GM19463 (cell line): ENCODE data around the gene RNPEPL1.
A peak's percentile ranks its signal among the peaks of the same experiment; 100 is the strongest.

Experiments
- ATAC-seq: cut with Tn5 transposase; IDR thresholded peaks from one replicate; pipeline ENCODE4 v1.9.1; 2021; ENCODE audit warnings: mild to moderate bottlenecking, moderate library complexity; ENCODE audit not compliant: unreplicated experiment

The RNPEPL1 gene

GRCh38 chr2:240622531-240623235, 54.4 kb downstream of the RNPEPL1 start:
- ATAC-seq = no peak

- no peak for ATAC-seq
Observed at GRCh38 chr2:240623531-240624010, 55.3 kb downstream of the RNPEPL1 start.

- ATAC-seq = no peak
Observed at GRCh38 chr2:240624011-240624949, 56.0 kb downstream of the RNPEPL1 start.

GRCh38 chr2:240624950-240625621, 56.8 kb downstream of the RNPEPL1 start, which contains the start of gene GPR35:
GPR35 (plus strand) TSS chr2:240625480; CDS start chr2:240629953, 4,473 bp downstream.
- ATAC-seq = peak; percentile 45

GRCh38 chr2:240626531-240627300, 58.4 kb downstream of the RNPEPL1 start:
- ATAC-seq = no peak

- ATAC-seq = no peak
Observed at GRCh38 chr2:240627736-240628506, 59.6 kb downstream of the RNPEPL1 start.

- ATAC-seq = no peak
Observed at GRCh38 chr2:240628507-240628807, 60.2 kb downstream of the RNPEPL1 start.

- ATAC-seq = no peak
Observed at GRCh38 chr2:240628808-240629618, 60.7 kb downstream of the RNPEPL1 start.

- ATAC-seq = no peak
Observed at GRCh38 chr2:240629619-240629967, 61.3 kb downstream of the RNPEPL1 start.

GRCh38 chr2:240629968-240630770, 61.9 kb downstream of the RNPEPL1 start:
- ATAC-seq = no peak
